ENCODE measurements around the gene COL5A1. TPM values are rescaled to one million over a fixed set of nuclear protein-coding genes. Genes with fewer than 3 reads are reported as not detected.

Gene COL5A1
- total and polyA plus RNA-seq, 2 donors from 2014 or later = 2.4 to 23.8 TPM

DNA sequence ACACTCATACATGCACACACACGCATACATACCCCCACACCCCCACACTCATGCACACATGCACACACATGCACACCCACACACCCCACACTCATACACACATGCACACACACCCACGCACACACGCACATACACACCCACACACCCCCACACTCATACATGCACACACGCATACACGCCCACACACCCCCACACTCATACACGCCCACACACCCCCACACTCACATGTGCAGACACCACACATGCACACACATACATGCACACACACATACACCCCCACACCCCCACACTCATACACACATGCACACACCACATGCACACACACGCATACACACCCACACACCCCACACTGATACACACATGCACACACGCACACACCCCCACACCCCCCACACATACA, 118.3 kb downstream of the COL5A1 start:
- TF ChIP-seq, protein P1, sequence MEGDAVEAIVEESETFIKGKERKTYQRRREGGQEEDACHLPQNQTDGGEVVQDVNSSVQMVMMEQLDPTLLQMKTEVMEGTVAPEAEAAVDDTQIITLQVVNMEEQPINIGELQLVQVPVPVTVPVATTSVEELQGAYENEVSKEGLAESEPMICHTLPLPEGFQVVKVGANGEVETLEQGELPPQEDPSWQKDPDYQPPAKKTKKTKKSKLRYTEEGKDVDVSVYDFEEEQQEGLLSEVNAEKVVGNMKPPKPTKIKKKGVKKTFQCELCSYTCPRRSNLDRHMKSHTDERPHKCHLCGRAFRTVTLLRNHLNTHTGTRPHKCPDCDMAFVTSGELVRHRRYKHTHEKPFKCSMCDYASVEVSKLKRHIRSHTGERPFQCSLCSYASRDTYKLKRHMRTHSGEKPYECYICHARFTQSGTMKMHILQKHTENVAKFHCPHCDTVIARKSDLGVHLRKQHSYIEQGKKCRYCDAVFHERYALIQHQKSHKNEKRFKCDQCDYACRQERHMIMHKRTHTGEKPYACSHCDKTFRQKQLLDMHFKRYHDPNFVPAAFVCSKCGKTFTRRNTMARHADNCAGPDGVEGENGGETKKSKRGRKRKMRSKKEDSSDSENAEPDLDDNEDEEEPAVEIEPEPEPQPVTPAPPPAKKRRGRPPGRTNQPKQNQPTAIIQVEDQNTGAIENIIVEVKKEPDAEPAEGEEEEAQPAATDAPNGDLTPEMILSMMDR (IDR thresholded peaks at IDR 0.05; ENCODE audit: borderline replicate concordance, extremely low read depth, insufficient read depth) = no peak
- H3K27ac ChIP-seq (ENCODE audit: low read depth in 2 of 2, low read length in 2 of 2) = no peak overlapping the region
- no peak overlapping the region for H3K9ac ChIP-seq (ENCODE audit: low read length in 3 of 3)
- DNase-seq = no peak
- H3K4me3 ChIP-seq (ENCODE audit: low read length in 3 of 3) = no peak overlapping the region
- peaks cover 0 to 11% (median 0%) of the 10 kb centered on the region in 3 donors for H3K36me3 ChIP-seq (ENCODE audit: control insufficient read depth in 2 of 3, insufficient read depth in 3 of 3, low read length in 3 of 3)
- no peaks in the 10 kb centered on the region for H3K27me3 ChIP-seq (ENCODE audit: control insufficient read depth, insufficient read depth, low read length)
- no peaks in the 10 kb centered on the region for H3K4me1 ChIP-seq (ENCODE audit: control insufficient read depth in 2 of 3, insufficient read depth in 2 of 3, low read depth in 1 of 3, low read length in 3 of 3)
- no peaks in the 10 kb centered on the region for H3K9me3 ChIP-seq (ENCODE audit: control insufficient read depth in 2 of 3, insufficient read depth in 1 of 3, low read length in 3 of 3)
- intact Hi-C loops (cut with DNase I) = no loop called here
- no peak for FAIRE-seq

DNA sequence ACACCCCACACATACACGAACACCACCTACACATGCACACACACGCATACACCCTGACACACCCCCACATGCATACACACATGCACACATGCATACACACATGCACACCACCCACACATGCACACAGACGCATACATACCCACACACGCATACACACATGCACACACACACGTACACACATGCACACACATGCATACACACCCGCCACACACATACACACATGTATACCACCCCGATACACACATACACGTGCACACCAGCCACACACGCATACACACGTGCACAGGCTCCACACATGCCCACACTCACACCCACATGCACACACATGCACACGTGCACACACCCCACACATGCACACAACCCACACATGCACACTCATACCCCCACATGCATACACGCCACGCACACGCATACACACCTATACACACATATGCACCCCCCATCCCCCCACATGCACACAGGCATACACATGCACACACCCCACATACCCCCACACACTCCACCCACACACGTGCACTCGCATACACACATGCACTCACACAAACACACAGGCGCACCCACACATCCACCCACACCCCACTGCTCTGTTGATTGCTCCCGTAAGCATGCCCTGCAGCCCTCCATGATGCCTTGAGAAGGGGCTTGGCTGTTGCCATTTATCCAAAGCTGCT, 119.3 kb downstream of the COL5A1 start:
- no peak for FAIRE-seq
- intact Hi-C loops (cut with DNase I) = no loop called here
- no peak overlapping the region for H3K9ac ChIP-seq (ENCODE audit: low read length in 3 of 3)
- H3K9me3 ChIP-seq (ENCODE audit: control insufficient read depth in 2 of 3, insufficient read depth in 1 of 3, low read length in 3 of 3) = no peaks in the 10 kb centered on the region
- TF ChIP-seq, protein P1 (IDR thresholded peaks at IDR 0.05; ENCODE audit: borderline replicate concordance, extremely low read depth, insufficient read depth) = no peak
- H3K27me3 ChIP-seq (ENCODE audit: control insufficient read depth, insufficient read depth, low read length) = no peaks in the 10 kb centered on the region
- H3K36me3 ChIP-seq (ENCODE audit: control insufficient read depth in 2 of 3, insufficient read depth in 3 of 3, low read length in 3 of 3) = peaks cover 0 to 11% (median 0%) of the 10 kb centered on the region in 3 donors
- DNase-seq = no peak
- H3K4me3 ChIP-seq (ENCODE audit: low read length in 3 of 3) = no peak overlapping the region
- no peaks in the 10 kb centered on the region for H3K4me1 ChIP-seq (ENCODE audit: control insufficient read depth in 2 of 3, insufficient read depth in 2 of 3, low read depth in 1 of 3, low read length in 3 of 3)
- no peak overlapping the region for H3K27ac ChIP-seq (ENCODE audit: low read depth in 2 of 2, low read length in 2 of 2)

DNA sequence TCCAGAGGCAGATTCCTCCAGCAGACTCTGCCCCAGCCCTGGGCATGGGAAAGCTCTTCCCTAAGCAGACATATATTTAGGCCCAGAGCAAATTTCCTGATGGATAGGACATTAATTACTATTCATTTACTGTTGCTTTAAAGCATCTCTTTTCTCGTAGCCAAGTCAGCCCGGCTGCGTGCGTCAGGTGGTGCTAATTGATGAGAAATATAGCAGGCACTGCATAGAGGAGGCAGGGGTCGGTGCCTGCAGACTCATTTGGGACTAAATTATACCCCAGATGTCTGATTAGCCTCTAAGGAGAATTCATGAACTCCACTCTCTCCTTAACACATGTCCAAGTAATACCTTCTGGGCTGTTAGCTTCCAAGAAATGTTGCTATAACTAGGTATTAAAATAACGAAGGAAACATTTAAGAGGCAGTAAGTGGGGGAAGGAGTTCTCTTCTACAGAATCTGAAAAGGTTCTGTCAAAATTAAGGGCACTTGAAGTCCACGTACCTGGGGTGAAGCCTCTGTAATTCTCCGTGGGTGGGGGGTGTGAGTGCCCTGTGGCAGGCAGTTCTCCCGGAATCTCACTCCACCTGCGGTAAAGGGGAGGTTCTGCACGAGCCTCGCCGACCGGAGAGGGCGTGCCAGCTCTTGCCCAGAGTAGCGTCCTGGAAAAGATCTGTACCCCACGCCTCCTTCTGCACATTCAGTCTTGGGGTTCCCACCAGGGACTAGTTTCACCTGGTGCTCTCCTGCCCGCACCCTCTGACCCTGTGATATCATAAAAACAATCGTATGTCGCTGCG, 123.1 kb downstream of the COL5A1 start:
- FAIRE-seq = no peak
- no peaks in the 10 kb centered on the region for H3K9me3 ChIP-seq (ENCODE audit: control insufficient read depth in 2 of 3, insufficient read depth in 1 of 3, low read length in 3 of 3)
- no peaks in the 10 kb centered on the region for H3K27me3 ChIP-seq (ENCODE audit: control insufficient read depth, insufficient read depth, low read length)
- intact Hi-C loops (cut with DNase I) = no loop called here
- H3K9ac ChIP-seq (ENCODE audit: low read length in 3 of 3) = no peak overlapping the region
- TF ChIP-seq, protein P1 (IDR thresholded peaks at IDR 0.05; ENCODE audit: borderline replicate concordance, extremely low read depth, insufficient read depth) = no peak
- H3K27ac ChIP-seq (ENCODE audit: low read depth in 2 of 2, low read length in 2 of 2) = no peak overlapping the region
- no peak for DNase-seq
- H3K36me3 ChIP-seq (ENCODE audit: control insufficient read depth in 2 of 3, insufficient read depth in 3 of 3, low read length in 3 of 3) = peaks cover 0 to 9% (median 0%) of the 10 kb centered on the region in 3 donors
- H3K4me1 ChIP-seq (ENCODE audit: control insufficient read depth in 2 of 3, insufficient read depth in 2 of 3, low read depth in 1 of 3, low read length in 3 of 3) = no peaks in the 10 kb centered on the region
- no peak overlapping the region for H3K4me3 ChIP-seq (ENCODE audit: low read length in 3 of 3)
